Fibroblast of lung (primary cell): Measurements from ENCODE around the gene POP4.

Experiments used
- EZH2 ChIP-seq: IDR thresholded peaks from 2 replicates; pipeline ENCODE4 v1.5.1; 2012; ENCODE audit warnings: low read length, control low read depth, mild to moderate bottlenecking; ENCODE audit errors: missing control alignments
- TF ChIP-seq, protein P1 (sequence below), 2 donors: IDR thresholded peaks in 1 of 2; conservative IDR thresholded peaks in 1 of 2; 1 replicate in 1 of 2; 2 replicates in 1 of 2; pipeline ENCODE4 v1.5.1; 2011 to 2012; ENCODE audit warnings: low read length in 2 of 2, control low read depth in 1 of 2, inconsistent platforms in 1 of 2, low read depth in 1 of 2, mild to moderate bottlenecking in 1 of 2

DNA sequence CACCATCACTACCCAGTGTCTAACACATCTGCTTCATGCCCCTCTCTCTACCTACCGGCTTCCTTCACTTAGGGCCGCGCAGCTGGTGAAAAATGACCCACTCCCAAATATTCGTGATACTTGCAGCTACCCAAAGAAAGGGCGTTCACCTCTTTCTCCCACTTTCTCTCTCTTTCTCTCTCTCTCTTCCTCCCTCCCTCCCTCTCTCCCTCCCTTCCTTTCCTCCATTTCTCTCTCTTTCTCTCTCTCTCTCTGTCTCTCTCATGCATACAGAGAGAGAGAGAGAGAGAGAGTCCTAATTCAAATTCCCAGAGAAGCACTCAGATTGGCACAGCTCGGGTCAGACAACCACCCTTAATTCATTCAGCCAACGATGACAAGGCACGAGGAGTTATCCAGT is 27.7 kb upstream of the POP4 start:
- TF ChIP-seq, protein P1, sequence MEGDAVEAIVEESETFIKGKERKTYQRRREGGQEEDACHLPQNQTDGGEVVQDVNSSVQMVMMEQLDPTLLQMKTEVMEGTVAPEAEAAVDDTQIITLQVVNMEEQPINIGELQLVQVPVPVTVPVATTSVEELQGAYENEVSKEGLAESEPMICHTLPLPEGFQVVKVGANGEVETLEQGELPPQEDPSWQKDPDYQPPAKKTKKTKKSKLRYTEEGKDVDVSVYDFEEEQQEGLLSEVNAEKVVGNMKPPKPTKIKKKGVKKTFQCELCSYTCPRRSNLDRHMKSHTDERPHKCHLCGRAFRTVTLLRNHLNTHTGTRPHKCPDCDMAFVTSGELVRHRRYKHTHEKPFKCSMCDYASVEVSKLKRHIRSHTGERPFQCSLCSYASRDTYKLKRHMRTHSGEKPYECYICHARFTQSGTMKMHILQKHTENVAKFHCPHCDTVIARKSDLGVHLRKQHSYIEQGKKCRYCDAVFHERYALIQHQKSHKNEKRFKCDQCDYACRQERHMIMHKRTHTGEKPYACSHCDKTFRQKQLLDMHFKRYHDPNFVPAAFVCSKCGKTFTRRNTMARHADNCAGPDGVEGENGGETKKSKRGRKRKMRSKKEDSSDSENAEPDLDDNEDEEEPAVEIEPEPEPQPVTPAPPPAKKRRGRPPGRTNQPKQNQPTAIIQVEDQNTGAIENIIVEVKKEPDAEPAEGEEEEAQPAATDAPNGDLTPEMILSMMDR (conservative IDR thresholded peaks at IDR 0.05 in 1 of 2, IDR thresholded peaks at IDR 0.05 in 1 of 2; ENCODE audit: low read depth in 1 of 2, low read length in 2 of 2), result no peak
- TF ChIP-seq EZH2, result no peak
